Activated B cell treated with CpG ODN at 0.5 μM for 24 hours (primary cell): ENCODE results near the gene CAD. TPM values are rescaled to one million over a fixed set of nuclear protein-coding genes. Genes with fewer than 3 reads are reported as not detected.
"Not testable (repeated sequence)": the region's sequence is repeated elsewhere in the genome, so short reads cannot be mapped to it uniquely, and the experiment has no call there.

Source experiments
- ATAC-seq: fragments of 200-7000 bp; cut with Tn5 transposase; one replicate; pipeline ENCODE4 v1.10.0; 2021; ENCODE audit warnings: low read depth, mild to moderate bottlenecking, moderate library complexity
- CTCF ChIA-PET: fragments of 350-600 bp; sonication (Branson Sonifier 250); formaldehyde crosslinking; loops from one replicate; lab custom pipeline; 2021; ENCODE audit warnings: antibody characterized with exemption; lab: Charles Lee
- POLR2A ChIA-PET: fragments of 350-600 bp; sonication (Branson Sonifier 250); formaldehyde crosslinking; loops from one replicate; lab custom pipeline; 2021; ENCODE audit warnings: antibody characterized with exemption; lab: Charles Lee
- DNase-seq: peaks from one replicate; pipeline ENCODE4 v3.0.0; 2022
- H3K27ac Mint-ChIP-seq: one replicate; pipeline ENCODE4 v1.8.0; 2020; ENCODE audit warnings: mixed read lengths
- H3K27me3 Mint-ChIP-seq: one replicate; pipeline ENCODE4 v1.8.0; 2021; ENCODE audit warnings: mixed read lengths
- H3K36me3 Mint-ChIP-seq: one replicate; pipeline ENCODE4 v1.8.0; 2021; ENCODE audit warnings: low read depth, mixed read lengths
- H3K4me1 Mint-ChIP-seq: one replicate; pipeline ENCODE4 v1.8.0; 2021; ENCODE audit warnings: mixed read lengths
- H3K4me3 Mint-ChIP-seq: one replicate; pipeline ENCODE4 v1.8.0; 2020; ENCODE audit warnings: mild to moderate bottlenecking, mixed read lengths
- H3K9me3 Mint-ChIP-seq: one replicate; pipeline ENCODE4 v1.8.0; 2020; ENCODE audit warnings: mixed read lengths
- intact Hi-C: fragments of 100-400 bp; cut with micrococcal nuclease; formaldehyde crosslinking; loops from one replicate; pipeline ENCODE4 v1.15.1; 2024
- total RNA-seq: library from RNA; stranded (reverse); gene quantifications from 2 replicates; pipeline ENCODE4 v1.2.3, GENCODE V29; 2022
- TF ChIP-seq, protein P1 (sequence below): fragments of 200-600 bp; IDR thresholded peaks from one replicate; pipeline ENCODE4 v1.8.0; 2022; ENCODE audit warnings: antibody characterized with exemption, mild to moderate bottlenecking

CAD gene
- total RNA-seq, 1 donor from 2014 or later, result 64.1 TPM

GRCh38 chr2:27191070-27191829, 25.9 kb upstream of the CAD start:
- intact Hi-C loops, result loop anchor here (1.0 kb wide), 3 partner anchors 93 to 230 kb away; partner anchors contain the start of gene KHK
- peaks cover 4% of the 10 kb centered on the region for H3K27me3 Mint-ChIP-seq
- no peaks in the 10 kb centered on the region for H3K4me1 Mint-ChIP-seq
- TF ChIP-seq, protein P1, sequence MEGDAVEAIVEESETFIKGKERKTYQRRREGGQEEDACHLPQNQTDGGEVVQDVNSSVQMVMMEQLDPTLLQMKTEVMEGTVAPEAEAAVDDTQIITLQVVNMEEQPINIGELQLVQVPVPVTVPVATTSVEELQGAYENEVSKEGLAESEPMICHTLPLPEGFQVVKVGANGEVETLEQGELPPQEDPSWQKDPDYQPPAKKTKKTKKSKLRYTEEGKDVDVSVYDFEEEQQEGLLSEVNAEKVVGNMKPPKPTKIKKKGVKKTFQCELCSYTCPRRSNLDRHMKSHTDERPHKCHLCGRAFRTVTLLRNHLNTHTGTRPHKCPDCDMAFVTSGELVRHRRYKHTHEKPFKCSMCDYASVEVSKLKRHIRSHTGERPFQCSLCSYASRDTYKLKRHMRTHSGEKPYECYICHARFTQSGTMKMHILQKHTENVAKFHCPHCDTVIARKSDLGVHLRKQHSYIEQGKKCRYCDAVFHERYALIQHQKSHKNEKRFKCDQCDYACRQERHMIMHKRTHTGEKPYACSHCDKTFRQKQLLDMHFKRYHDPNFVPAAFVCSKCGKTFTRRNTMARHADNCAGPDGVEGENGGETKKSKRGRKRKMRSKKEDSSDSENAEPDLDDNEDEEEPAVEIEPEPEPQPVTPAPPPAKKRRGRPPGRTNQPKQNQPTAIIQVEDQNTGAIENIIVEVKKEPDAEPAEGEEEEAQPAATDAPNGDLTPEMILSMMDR, result no peak
- H3K36me3 Mint-ChIP-seq, result no peaks in the 10 kb centered on the region
- DNase-seq (no peak), ATAC-seq (peak; percentile 77)
- H3K4me3 Mint-ChIP-seq, result no peak overlapping the region
- H3K27ac Mint-ChIP-seq, result no peak overlapping the region
- ChIA-PET POLR2A (no interaction called here), CTCF (interaction anchor here (0.6 to 2.2 kb wide), 13 partner anchors 9 to 232 kb away, joined by 3 to 20 read pairs (median 4); partner anchors contain the start of gene PREB)
- no peaks in the 10 kb centered on the region for H3K9me3 Mint-ChIP-seq

DNA sequence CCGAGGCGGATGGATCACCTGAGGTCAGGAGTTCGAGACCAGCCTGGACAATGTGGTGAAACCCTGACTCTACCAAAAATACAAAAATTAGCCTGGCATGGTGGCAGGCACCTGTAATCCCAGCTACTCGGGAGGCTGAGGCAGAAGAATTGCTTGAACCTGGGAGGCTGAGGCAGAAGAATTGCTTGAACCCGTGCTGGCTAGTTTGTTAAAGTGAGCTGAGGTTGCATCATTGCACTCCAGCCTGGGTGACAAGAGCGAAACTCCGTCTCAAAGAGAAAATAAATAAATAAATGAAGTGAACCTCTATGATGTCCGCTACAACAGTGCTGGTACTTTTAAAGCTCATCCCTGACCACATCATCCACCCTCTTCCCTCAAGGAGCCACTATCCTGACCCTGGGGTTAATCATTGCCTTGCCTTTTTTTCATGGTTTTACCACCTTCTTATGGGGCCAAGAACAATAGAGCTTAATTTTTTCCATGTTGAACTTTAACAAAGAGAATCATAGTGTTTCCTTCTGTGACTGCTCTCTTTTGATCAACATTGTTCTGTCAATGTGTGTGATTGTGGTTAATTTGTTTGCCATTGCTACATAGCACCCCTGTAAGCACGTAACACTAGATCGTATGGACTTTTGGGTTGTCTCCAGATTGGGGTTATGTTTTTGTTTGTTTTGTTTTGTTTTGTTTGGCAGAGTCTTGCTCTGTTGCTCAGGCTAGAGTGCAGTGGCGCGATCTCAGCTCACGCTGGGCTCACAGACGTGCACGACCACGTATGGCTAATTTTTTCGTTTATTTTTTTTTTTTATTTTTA, 22.4 kb upstream of the CAD start:
- no peaks in the 10 kb centered on the region for H3K4me1 Mint-ChIP-seq
- TF ChIP-seq, protein P1, result no peak
- ATAC-seq, result no peak
- H3K9me3 Mint-ChIP-seq, result no peaks in the 10 kb centered on the region
- peaks cover 2% of the 10 kb centered on the region for H3K27me3 Mint-ChIP-seq
- H3K36me3 Mint-ChIP-seq, result peaks cover 10% of the 10 kb centered on the region
- no peak overlapping the region for H3K27ac Mint-ChIP-seq
- ChIA-PET POLR2A (no interaction called here), CTCF (interaction anchor here (1.0 kb wide), 1 partner anchor 233 kb away, joined by 5 read pairs; no protein-coding TSS in a partner anchor)
- no peak for DNase-seq
- intact Hi-C loops, result no loop called here
- H3K4me3 Mint-ChIP-seq, result no peak overlapping the region

DNA sequence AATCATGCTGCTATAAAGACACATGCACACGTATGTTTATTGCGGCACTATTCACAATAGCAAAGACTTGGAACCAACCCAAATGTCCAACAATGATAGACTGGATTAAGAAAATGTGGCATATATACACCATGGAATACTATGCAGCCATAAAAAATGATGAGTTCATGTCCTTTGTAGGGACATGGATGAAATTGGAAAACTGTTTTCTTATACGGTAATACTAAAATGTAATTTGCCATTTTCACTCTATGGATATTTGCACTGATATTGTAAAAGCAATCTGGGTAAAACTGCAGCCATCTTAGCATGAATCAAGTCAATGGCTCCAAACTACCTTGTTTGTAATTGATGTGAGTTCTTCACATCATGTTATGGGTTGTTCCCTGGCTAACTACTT, 21.4 kb upstream of the CAD start:
- H3K4me3 Mint-ChIP-seq, POLR2A ChIA-PET, intact Hi-C loops, ATAC-seq, H3K4me1 Mint-ChIP-seq, DNase-seq, H3K27me3 Mint-ChIP-seq, H3K9me3 Mint-ChIP-seq, CTCF ChIA-PET, H3K27ac Mint-ChIP-seq: not testable (repeated sequence)
- peaks cover 20% of the 10 kb centered on the region for H3K36me3 Mint-ChIP-seq

DNA sequence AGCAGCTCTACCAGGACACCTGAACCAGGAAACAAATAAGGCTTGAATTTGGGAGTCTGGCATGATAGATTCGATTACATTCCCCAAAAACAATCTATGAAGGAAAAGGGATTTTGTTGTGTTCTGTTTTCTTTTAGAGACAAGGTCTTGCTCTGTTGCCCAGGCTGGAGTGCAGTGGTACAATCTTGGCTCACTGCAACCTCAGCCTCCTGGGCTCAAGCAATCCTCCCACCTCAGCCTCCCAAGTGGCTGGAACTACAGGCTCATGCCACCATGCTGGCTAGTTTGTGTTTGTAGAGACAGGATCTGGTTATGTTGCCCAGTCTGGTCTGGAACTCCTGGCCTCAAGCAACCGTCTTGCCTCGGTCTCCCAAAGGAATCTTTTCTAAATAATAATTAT, 19.1 kb upstream of the CAD start:
- POLR2A ChIA-PET, H3K4me3 Mint-ChIP-seq, ATAC-seq, H3K9me3 Mint-ChIP-seq, CTCF ChIA-PET, H3K27me3 Mint-ChIP-seq, H3K4me1 Mint-ChIP-seq, H3K27ac Mint-ChIP-seq, DNase-seq, intact Hi-C loops: not testable (repeated sequence)
- H3K36me3 Mint-ChIP-seq, result peaks cover 37% of the 10 kb centered on the region

DNA sequence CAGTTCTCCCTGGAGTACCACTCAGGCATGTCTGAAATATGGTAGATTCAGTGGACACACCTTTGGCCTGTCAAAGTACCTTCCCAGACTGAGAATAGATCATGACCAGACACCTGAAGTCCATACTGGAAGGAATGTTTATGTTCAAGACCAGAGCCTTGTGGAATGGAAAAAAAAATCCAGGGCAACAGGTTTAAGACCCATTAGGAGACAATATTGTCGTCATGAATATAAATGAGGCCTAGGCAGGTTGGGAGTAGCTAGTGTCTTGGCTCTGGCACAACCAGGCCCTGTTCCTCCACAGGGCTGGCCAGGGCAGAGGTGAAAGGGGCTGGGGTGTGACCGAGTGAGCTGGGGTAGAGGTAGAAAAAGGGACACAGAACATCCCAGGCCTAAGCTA, 18.5 kb upstream of the CAD start:
- CTCF ChIA-PET, result no interaction called here
- intact Hi-C loops, result no loop called here

More for the DNA sequence above, 18.5 kb upstream of the CAD start:
- H3K4me1 Mint-ChIP-seq, result no peaks in the 10 kb centered on the region
- no peak overlapping the region for H3K27ac Mint-ChIP-seq
- H3K27me3 Mint-ChIP-seq, result no peaks in the 10 kb centered on the region
- no peaks in the 10 kb centered on the region for H3K9me3 Mint-ChIP-seq
- TF ChIP-seq, protein P1, result no peak
- H3K36me3 Mint-ChIP-seq, result peaks cover 42% of the 10 kb centered on the region
- H3K4me3 Mint-ChIP-seq, result no peak overlapping the region
- POLR2A ChIA-PET, result no interaction called here
- no peak for DNase-seq
- no peak for ATAC-seq
